Stimulated activated CD8-positive, alpha-beta memory T cell treated with anti-CD3 and anti-CD28 coated beads, Interleukin-7, amount 100 ng/mL, for 4 hours (primary cell): Measurements from ENCODE around the gene PGLYRP3.

ENCODE experiments used
- DNase-seq, 2 donors: peaks; one replicate each; pipeline ENCODE4 v3.0.0-alpha.2; 2020; ENCODE audit warnings: low read depth in 2 of 2

PGLYRP3 gene

GRCh38 chr1:153313288-153313687 is 536 bp upstream of the PGLYRP3 start:
- no peak for DNase-seq

- no peak for DNase-seq
These were observed 2.2 kb downstream of the PGLYRP3 start for GRCh38 chr1:153310526-153310925.

DNA sequence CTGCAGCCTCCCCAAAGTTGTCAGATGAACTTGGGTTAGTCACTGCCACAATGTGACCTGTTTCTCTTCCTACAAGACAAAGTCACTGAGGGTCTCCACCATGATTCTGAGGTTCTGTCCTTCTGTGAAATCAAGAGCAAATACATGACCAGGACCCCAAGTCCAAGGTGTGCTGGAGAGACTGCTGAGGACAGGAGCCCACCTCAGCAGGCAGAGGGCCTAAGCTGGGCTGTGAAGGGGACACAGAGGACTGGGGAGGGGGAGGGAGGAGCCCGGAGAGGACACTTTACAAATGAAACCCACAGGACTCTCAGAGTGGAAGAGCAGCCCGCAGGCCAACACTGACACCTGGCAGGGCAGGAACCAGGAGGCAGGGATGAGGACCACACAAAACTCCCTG is 3.3 kb downstream of the PGLYRP3 start:
- DNase-seq, result no peak

DNA sequence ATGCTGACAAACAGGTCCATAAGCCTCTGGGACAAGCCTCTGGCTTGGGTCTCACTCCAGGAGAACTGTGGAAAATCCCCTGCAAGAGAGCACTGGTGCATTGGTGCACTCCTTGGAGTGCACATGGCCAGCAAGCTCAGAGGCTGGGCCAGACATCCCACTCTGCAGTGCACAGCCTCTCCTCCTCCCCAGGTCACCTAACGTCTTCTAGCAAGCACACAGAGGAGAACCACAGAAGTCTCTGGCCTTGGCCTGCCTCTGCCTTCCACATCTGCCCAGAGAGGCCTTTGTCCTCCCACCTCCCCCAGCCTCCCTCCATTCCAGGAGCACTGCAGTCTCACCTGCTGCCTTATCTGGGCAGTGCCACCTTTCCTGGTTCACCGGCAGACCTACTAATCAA is 4.2 kb downstream of the PGLYRP3 start:
- DNase-seq, result no peak

DNA sequence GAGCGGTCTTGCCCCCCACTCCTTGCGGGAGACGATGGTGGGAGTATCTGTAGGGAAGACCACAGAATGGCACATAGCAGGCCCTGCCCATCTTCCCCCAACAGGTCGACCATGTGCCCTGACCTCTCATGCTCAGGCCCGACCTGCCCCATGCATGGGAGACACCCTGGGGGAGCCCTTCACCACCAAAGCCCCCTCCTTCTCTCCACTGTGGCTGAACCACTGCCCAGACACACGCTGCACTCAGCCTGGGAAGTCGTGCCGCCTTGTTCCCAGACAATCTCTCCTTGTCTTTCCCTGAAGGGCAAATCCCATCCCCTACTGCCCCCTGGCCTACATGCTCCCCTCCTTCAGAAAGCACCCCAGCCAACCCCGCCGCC is 5.5 kb downstream of the PGLYRP3 start:
- no peak for DNase-seq

- no peak for DNase-seq
These were observed 6.2 kb downstream of the PGLYRP3 start for GRCh38 chr1:153306303-153307220.

DNA sequence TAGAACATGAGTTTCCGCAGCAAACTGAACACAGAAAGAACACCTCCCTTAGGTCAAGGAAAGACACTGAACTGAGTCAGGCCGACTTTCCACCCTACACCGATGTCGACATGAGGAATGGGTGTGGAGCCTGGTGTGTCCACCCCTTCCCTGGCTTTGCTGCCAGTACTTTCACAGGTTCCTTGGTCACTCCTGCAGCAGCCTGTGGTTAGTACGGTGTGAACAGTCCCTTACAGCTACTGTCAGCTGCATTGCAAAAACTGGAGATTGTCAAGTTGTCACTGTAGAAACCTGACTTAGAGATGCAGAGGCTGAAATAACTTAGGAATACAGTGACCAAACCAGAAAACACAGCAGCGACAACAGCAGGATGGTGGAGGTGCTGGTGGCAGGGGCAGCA is 7.1 kb downstream of the PGLYRP3 start:
- no peak for DNase-seq

- no peak for DNase-seq
These were observed 10.4 kb downstream of the PGLYRP3 start for GRCh38 chr1:153302308-153302707.

DNA sequence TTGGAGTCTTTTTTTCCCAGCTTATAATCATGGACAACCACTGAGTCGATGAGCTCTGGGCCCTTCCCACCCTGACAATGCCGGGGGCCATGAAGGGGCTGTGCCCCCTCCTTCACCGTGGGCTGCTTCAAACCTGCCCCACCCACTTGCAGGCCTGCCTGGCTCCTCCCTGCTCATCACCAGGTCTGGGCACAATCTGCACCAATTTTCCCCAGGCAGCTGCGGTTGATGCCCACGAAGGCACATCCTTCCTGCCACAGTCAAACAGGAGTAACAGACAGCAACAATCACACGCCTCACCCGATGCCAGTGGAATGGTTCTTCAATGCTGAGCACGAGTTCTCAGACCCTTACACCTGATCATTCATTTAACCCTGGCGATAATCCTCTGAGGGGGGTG is 18.9 kb downstream of the PGLYRP3 start:
- DNase-seq, result no peak

DNA sequence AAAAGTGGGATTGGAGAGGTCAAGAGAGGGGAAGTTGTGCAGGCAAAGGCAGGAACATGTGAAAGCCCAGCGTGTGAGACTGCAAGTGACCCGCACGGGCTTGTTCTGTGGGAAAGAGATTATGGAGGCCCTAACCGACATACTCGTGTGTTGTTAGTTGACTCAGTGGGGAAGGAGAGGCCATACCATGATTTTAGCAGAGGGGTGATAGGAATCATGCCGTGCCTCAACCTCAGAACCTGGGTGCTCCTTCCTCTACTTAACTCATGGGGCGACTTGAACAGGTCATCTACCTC is 19.3 kb downstream of the PGLYRP3 start:
- no peak for DNase-seq

DNA sequence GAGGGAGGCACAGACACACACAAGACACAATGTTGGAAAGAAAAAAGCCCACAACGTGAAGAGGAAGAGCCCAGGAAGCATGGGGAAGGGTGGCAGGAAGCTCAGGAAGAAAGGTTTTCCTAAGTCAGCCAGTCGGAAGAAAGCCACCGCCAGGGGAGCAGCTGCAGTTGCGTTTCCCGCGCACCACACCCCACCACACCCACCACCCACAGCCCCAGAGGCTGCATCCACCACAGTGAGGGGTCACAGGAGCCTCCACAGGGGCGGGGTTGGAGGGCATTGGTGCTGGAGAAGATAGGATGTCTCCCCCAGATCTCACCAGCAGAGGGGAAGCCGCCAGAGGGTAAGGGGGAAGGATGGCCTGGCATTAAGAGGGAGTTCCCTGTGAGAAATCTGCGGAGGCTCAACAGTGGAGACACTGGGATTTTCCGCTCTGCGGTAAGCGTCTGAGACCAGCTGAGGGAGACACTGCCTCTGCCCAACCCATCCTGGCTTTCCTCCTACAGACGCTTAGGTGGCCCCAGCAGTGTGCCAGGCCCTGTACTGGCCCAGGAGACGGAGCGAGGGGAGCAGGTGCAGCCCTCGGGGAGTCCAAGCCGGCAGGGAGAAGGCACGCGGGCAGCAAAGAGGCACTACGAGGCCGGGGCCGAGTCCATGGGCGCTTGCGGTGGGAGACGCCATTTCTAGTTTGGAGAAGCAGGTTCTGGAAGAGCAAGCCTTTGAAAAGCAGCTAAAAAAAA is 19.8 kb downstream of the PGLYRP3 start:
- no peak for DNase-seq

DNA sequence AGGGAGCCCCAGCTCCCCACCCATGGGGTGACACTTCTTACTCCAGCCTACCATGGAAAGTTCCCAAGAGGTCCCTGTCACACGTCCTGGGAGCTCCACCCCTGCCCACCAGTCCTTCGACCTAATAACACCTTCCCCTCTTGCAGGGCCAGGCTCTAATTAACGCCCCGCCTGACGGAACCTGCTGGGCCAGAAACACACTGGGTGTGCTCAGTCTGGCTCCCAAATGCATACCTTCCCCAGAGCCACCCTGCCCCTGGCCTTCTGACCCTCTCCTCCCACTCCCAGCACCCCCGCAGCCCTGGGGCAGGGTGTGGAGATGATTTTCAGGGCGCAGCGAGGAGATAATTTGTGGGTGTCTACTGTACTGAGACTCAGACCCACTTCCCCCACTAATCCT is 20.6 kb downstream of the PGLYRP3 start:
- DNase-seq, result no peak

DNA sequence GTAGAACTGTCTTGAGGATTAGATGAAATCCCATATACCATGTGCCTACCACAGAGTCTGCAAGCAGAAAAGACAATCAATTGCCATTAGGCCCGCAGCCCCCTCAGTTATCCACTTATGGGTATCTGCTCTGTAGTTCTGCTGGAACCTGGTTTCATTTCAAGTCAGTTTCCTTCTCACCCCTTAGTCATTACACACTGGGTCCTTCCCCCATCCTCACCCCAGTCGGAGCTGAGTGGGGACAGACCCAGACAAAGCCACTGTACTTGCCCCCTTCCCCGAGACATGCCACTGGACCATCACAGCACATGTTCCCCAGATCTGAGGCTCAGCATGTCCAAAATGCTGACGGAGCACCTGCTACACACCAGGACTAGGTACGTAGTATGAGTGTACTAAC is 21.2 kb downstream of the PGLYRP3 start:
- no peak for DNase-seq

DNA sequence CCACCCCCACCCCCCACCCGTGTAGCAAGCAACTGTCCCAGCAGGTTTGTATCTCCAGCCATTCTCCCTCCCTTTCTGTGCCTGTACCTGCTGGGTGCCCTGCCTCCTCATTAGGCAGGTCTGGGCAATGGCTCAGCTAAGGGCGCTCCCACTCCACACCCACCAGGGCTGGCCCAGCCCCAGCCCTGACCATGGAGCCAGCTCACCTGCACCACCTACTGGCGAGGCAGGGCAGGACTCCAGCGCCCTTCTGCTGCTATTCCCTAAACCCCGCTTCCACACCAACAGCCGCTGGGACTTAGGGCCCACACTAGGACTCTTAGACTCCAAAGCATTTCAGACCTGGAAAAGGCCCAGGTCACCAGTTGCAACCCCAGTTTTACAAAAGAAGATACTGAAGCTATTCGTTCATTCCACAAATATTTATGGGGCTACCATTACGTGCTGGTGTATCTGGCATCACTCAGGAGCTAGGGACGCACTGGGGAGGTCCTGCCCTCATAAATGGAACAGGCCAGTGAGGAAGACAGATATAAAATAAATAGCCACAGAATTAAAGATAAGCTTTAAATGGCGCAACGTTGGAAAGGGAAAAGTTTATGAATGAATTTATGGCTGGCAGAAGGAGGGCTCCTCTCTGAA is 24.0 kb downstream of the PGLYRP3 start:
- no peak for DNase-seq

DNA sequence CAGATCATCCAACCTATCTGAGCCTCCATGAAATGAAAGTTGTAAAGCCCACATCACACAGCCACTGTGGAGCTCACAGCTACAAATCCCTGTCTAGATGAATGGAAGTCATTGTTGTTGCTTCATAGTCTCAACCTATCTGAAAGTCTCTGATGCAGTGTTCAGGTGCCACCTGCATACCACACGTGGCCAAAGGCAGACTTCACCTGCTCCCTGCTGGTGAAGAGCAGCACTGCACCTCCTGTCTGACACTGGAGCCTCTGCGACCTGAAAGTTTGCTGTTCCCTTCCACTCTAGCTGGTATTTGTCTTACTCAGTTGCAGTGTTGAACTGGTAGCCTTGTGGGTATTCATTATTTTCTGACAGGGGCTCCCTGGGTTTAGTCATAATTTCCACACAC is 34.9 kb downstream of the PGLYRP3 start:
- no peak for DNase-seq

DNA sequence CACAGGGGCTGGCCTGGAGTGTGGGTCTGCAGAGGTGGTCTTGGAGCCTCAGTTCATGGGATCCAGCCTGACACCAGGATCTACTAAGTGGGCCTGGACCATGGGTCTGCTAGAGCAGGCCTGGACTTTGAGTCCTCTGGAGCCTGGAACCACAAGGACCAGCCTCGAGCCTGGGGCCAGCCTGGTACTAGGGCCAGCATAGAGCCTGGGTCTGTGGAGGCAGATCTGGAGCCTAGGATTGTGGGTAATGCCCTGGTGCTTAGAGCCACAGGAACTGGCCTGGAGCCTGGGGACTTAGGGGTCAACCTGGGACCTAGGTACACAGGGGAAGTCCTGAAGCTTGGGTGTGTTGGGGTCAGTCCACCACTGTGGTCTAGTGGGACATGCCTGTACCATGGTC is 40.6 kb downstream of the PGLYRP3 start:
- no peak for DNase-seq

DNA sequence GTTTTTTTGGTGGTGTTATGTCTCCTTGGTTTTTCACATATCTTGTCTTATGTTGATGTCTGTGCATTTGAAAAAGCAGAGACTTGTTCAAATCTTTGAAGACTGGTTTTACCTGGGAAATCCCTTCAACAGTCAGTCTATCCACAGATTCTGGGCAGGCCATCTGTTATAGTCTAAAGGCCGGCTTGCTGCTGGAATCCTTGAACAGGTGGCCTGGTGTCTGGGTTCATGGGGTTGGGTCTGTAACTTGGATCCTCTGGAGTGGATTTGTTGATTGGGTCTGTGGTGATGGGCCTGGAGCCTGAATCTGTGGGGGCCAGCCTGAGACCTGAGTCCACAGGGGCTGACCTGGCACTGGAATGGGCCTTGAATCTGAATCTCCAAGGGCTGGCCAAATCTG is 41.0 kb downstream of the PGLYRP3 start:
- DNase-seq, result no peak

- DNase-seq, result no peak
These were observed 47.3 kb downstream of the PGLYRP3 start for GRCh38 chr1:153265457-153265856.

- no peak for DNase-seq
These were observed 50.1 kb downstream of the PGLYRP3 start for GRCh38 chr1:153262462-153263157.

DNA sequence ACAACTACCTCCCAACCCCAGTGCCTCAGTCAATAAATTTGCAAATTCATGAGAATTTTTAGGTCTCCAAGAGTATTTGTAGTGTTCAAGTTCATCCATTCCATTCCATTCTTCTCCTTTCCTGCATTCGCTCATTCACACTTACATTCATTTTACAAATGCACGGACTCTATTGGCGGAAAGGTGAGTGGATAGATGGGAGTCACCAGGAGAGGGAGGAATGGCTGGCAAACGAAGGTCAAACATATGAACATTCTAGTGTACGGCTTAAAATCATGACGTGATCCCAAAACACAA is 50.7 kb downstream of the PGLYRP3 start:
- DNase-seq, result no peak

DNA sequence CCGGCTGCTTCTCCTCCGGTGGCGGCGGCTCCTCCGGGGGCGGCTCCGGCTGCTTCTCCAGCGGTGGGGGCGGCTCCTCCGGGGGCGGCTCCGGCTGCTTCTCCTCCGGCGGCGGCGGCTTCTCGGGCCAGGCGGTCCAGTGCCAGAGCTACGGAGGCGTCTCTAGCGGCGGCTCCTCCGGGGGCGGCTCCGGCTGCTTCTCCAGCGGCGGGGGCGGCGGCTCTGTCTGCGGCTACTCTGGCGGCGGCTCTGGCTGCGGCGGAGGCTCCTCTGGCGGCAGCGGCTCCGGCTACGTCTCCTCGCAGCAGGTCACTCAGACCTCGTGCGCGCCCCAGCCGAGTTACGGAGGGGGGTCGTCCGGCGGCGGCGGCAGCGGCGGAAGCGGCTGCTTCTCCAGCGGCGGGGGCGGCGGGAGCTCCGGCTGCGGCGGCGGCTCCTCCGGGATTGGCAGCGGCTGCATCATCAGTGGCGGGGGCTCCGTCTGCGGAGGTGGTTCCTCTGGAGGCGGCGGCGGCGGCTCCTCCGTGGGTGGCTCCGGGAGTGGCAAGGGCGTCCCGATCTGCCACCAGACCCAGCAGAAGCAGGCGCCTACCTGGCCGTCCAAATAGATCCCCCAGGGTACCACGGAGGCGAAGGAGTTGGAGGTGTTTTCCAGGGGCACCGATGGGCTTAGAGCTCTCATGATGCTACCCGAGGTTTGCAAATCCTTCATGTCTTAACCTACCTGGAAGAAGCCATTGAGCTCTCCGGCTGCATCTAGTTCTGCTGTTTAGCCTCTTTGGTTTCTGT is 51.3 kb downstream of the PGLYRP3 start:
- peak in 1 of 2 donors; percentile 40 for DNase-seq
